ENCODE data around the gene UBE2M.

UBE2M gene

DNA sequence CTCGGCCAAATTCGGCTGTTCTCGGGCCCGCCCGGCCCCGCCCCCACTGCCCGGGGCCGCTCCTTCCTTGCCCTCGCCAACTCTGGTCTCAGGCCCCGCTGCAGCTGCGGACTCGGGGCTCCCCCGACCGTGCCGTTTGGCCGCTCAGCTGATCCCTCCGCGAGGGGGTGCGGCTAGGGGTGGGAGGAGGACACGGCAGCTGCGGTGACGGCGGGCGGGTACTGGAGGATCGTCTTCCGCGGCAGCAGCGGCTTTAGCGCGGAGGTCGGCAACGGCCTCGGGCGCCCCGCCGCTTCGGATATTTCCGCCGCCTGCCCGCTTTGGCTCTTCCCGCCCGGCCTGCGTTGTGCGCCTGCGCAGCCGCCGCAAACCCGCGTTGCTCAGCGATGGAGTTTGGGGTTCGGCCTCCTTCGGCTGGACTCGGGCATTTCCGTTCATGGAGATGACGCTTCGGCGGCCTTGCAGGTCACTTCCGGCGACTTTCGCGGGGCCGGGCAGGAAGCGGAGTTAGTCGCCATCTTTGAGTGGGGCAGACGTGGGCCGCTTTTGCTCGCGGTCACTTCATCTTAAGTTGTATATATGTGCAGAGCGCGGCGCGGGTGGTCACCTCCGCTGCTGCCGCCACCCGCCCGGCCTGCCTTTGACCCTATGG is 338 bp upstream of the UBE2M start:
- TF ChIP-seq, protein P1, sequence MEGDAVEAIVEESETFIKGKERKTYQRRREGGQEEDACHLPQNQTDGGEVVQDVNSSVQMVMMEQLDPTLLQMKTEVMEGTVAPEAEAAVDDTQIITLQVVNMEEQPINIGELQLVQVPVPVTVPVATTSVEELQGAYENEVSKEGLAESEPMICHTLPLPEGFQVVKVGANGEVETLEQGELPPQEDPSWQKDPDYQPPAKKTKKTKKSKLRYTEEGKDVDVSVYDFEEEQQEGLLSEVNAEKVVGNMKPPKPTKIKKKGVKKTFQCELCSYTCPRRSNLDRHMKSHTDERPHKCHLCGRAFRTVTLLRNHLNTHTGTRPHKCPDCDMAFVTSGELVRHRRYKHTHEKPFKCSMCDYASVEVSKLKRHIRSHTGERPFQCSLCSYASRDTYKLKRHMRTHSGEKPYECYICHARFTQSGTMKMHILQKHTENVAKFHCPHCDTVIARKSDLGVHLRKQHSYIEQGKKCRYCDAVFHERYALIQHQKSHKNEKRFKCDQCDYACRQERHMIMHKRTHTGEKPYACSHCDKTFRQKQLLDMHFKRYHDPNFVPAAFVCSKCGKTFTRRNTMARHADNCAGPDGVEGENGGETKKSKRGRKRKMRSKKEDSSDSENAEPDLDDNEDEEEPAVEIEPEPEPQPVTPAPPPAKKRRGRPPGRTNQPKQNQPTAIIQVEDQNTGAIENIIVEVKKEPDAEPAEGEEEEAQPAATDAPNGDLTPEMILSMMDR (IDR thresholded peaks at IDR 0.05; ENCODE audit: control extremely low read depth, extremely low read depth, low read depth, missing control alignments): peak; percentile 6
- ChIA-PET POLR2A (interaction anchor here (0.6 to 1.7 kb wide), 4 partner anchors 14 to 70 kb away, joined by 3 to 6 read pairs (median 4); partner anchors contain the start of gene TRIM28), CTCF (interaction anchor here (1.4 to 4.7 kb wide), 2 partner anchors 39 to 45 kb away, joined by 4 to 25 read pairs; partner anchors contain the start of gene ZBTB45)
- peak; percentile 95 for DNase-seq (ENCODE audit: extremely low spot score)

DNA sequence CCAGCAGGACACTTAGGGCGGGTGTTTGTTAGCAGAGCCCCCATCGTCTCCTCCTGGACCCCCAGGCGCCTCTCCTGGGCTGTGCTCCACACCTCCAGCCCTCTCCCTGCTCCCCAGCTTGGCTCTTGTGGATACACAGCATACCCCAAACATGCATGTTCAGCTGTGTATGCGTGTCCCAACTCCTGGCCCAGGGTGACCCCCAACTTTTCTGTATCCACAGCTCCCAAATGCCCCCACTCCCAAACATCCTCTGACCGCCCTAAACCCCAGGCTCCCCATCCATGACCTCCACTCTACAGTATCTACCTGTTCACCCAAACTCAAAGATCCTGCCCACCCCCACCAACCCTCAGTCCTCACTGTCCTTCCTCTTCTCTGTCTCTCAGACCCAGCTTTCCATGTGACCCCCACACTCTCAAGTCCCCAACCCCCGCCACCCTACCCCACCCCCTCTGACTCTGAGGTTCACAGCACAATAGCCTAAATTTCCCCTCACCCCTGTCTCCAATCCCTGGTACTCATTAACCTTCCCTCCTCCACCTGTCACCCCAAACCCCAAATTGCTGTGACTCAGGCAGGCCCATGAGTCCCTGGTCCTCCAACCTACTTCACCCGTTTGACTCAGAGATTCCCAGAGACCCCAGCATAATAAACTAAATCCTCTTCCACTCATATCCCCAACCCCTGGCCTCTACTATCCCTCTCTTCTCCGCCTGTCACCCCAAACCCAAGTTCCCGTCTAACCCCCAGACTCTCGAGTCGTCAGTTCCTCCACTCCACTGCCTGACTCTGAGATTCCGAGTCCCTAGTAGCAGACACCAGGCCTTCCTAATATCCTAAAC is 968 bp downstream of the UBE2M start:
- no peak for DNase-seq (ENCODE audit: extremely low spot score)
- CTCF ChIA-PET: interaction anchor here (0.9 to 1.3 kb wide), 2 partner anchors 38 to 43 kb away, joined by 3 to 5 read pairs; partner anchors contain the start of gene ZBTB45
- TF ChIP-seq, protein P1 (IDR thresholded peaks at IDR 0.05; ENCODE audit: control extremely low read depth, extremely low read depth, low read depth, missing control alignments): no peak
- POLR2A ChIA-PET: no interaction called here

DNA sequence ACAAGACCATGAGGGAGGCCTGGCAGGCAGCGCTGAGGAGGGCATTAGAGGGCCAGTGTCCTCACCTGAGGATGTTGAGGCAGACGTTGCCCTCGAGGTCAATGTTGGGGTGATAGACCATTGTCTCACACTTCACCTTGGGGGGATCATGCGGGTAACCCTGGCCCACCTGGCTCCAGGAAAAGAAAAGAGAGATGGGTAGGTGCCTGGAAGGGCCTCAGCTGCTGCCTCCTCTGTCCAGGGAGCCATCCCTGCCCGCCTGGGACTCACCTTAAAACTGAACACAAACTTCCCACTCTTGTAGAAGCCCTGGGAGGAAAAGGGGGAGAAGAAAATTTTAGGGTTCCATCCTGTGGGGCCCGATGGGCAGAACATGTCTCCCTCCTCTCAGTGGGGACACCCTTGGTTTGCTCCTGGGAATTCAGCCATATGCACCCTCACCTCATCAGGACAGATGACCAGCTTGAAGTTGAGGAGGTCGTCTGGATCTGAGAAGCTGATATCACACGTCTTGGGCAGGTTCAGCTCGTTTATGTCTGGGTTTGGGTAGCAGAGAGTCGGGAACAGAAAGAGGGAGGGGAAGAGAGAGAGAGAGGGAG is 1.7 kb downstream of the UBE2M start:
- ChIA-PET CTCF (interaction anchor here (0.9 to 1.3 kb wide), 2 partner anchors 37 to 42 kb away, joined by 3 to 5 read pairs; partner anchors contain the start of gene ZBTB45), POLR2A (no interaction called here)
- no peak for DNase-seq (ENCODE audit: extremely low spot score)
- TF ChIP-seq, protein P1 (IDR thresholded peaks at IDR 0.05; ENCODE audit: control extremely low read depth, extremely low read depth, low read depth, missing control alignments): no peak

DNA sequence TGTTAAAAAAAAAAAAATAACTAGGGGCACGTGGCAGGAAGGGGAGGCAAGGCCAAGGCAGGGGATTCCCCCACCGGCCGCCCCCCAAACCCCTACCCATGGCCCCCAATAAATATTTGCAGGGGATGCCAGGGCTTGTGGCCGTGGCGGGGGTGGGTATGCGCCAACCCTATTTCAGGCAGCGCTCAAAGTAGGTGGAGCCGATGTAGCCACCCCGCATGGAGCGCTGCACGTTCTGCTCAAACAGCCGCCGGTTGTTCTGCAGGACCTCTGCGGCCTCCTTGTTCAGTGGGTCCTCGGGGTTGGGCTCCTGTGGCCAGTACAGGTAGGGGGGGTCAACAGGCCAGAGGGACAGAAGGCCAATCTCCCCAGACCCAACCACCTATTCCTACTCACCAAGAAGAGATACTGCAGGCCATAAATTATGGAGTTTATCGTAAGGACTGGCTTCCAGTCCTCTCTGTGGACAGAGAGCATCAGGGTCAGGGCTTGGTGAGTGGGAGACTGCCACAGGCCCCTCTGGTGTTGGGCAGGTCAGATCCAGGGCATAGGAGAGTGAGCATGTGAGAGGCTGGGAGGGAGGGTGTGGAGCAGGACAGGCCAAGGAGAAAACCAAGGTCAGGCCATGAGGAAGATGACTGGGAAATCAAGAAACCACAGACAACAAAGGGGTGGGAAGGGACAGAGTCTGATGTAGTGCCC is 2.3 kb downstream of the UBE2M start:
- ChIA-PET POLR2A (interaction anchor here (1.5 to 3.7 kb wide), 3 partner anchors 11 to 36 kb away, joined by 6 to 32 read pairs (median 8); partner anchors contain the start of genes TRIM28 and ZBTB45), CTCF (interaction anchor here (1.9 to 2.9 kb wide), 2 partner anchors 37 to 86 kb away, joined by 5 to 30 read pairs; partner anchors contain the start of gene ZBTB45)
- DNase-seq (ENCODE audit: extremely low spot score): no peak
- TF ChIP-seq, protein P1 (IDR thresholded peaks at IDR 0.05; ENCODE audit: control extremely low read depth, extremely low read depth, low read depth, missing control alignments): no peak

DNA sequence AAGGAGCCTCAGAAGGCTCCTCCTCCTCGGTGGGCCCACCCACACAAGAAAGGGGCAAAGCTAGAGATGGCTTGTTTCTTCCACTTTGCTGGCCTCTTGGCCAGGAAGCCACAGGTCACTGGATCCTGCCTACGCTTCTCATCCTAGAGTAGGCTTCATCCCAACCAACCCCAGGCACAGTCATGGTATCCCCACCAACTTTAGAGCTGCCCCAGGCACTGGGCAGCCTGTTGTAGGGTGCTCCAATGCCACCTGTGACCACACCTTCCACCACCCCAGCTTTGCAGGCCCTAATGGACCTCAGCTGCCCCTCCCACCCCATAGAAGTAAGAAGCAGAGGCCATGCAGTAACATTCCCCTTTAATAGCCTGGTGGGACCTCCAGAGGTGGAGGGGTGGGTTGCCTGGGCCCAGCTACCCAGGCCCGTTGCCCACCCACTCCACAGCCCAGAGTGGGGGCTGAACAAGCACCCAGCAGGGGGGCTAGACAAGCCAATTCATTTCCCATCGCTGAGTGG is 3.0 kb downstream of the UBE2M start:
- ChIA-PET CTCF (interaction anchor here (0.8 to 2.9 kb wide), 4 partner anchors 10 to 86 kb away, joined by 3 to 30 read pairs (median 8); partner anchors contain the start of gene ZBTB45), POLR2A (interaction anchor here (0.5 to 3.7 kb wide), 7 partner anchors 11 to 71 kb away, joined by 3 to 32 read pairs (median 6); partner anchors contain the start of genes TRIM28 and ZBTB45)
- TF ChIP-seq, protein P1 (IDR thresholded peaks at IDR 0.05; ENCODE audit: control extremely low read depth, extremely low read depth, low read depth, missing control alignments): no peak
- DNase-seq (ENCODE audit: extremely low spot score): no peak
